GM18951 (cell line): ENCODE measurements around the gene BAIAP3.

Source experiments
- POLR2A ChIP-seq: IDR thresholded peaks from 4 replicates; pipeline ENCODE4 v1.6.1; 2011; ENCODE audit warnings: mild to moderate bottlenecking; ENCODE audit not compliant: insufficient read length, insufficient read depth; ENCODE audit errors: extremely low read depth
- in situ Hi-C: fragments of 300-500 bp; cut with MboI; formaldehyde crosslinking; loops from one replicate; pipeline ENCODE4 v1.12.0; 2022; ENCODE audit warnings: low sequenced_read_pairs, mixed read lengths, inconsistent platforms; ENCODE audit not compliant: unreplicated experiment

BAIAP3 gene

GRCh38 chr16:1392826-1393225, 59.4 kb downstream of the BAIAP3 start:
- in situ Hi-C loops = no loop called here
- no peak for TF ChIP-seq POLR2A

- no peak for TF ChIP-seq POLR2A
- in situ Hi-C loops = no loop called here
These were observed 60.2 kb downstream of the BAIAP3 start for GRCh38 chr16:1393613-1394176.

GRCh38 chr16:1394367-1394951, 61.0 kb downstream of the BAIAP3 start:
- no peak for TF ChIP-seq POLR2A
- in situ Hi-C loops = no loop called here

GRCh38 chr16:1395444-1396031, 62.1 kb downstream of the BAIAP3 start:
- TF ChIP-seq POLR2A = no peak

GRCh38 chr16:1397779-1398178, 64.3 kb downstream of the BAIAP3 start:
- no peak for TF ChIP-seq POLR2A
- in situ Hi-C loops = no loop called here

More at GRCh38 chr16:1395444-1396031, 62.1 kb downstream of the BAIAP3 start:
- in situ Hi-C loops = no loop called here

- no peak for TF ChIP-seq POLR2A
- in situ Hi-C loops = no loop called here
These were observed 64.9 kb downstream of the BAIAP3 start for GRCh38 chr16:1398351-1398750.
